HepG2 (cell line): Measurements from ENCODE around the gene MICAL1. TPM values are rescaled to one million over a fixed set of nuclear protein-coding genes. Genes with fewer than 3 reads are reported as not detected.

Experiments
- ATF3 ChIP-seq: sonication (generic); formaldehyde crosslinking; IDR thresholded peaks from 2 replicates; pipeline ENCODE4 v1.4.0; 2020; ENCODE audit warnings: missing genetic modification reagents
- HNF1A ChIP-seq, 2 experiments: sonication (generic) in 1 of 2; formaldehyde crosslinking in 1 of 2; IDR thresholded peaks; 2 replicates each; pipeline versions ENCODE4 v1.4.0 to v1.6.1; 2016 to 2020; ENCODE audit warnings: borderline replicate concordance in 1 of 2, low read depth in 1 of 2, mild to moderate bottlenecking in 1 of 2, missing genetic modification reagents in 1 of 2
- HOXA5 ChIP-seq: sonication (generic); formaldehyde crosslinking; IDR thresholded peaks from 2 replicates; pipeline ENCODE4 v1.4.0; 2020; ENCODE audit warnings: missing genetic modification reagents
- RBM22 ChIP-seq: fragments of 200-400 bp; formaldehyde crosslinking; optimal IDR thresholded peaks from 2 replicates; pipeline ENCODE3; 2017; ENCODE audit warnings: mild to moderate bottlenecking, low read length, moderate library complexity
- ZBTB40 ChIP-seq, 2 experiments: fragments of 450-650 bp in 1 of 2; sonication (generic) in 1 of 2; formaldehyde crosslinking in 1 of 2; IDR thresholded peaks; 2 replicates each; pipeline versions ENCODE4 v1.6.1 to v1.8.0; 2016 to 2022; ENCODE audit warnings: antibody characterized with exemption in 1 of 2, mild to moderate bottlenecking in 1 of 2, missing genetic modification reagents in 1 of 2
- ZFP91 ChIP-seq: sonication (generic); formaldehyde crosslinking; IDR thresholded peaks from 2 replicates; pipeline ENCODE4 v1.9.0; 2022; ENCODE audit warnings: missing genetic modification reagents, mild to moderate bottlenecking, borderline replicate concordance
- ZNF263 ChIP-seq: sonication (generic); formaldehyde crosslinking; IDR thresholded peaks from 2 replicates; pipeline ENCODE4 v1.4.0; 2020; ENCODE audit warnings: missing genetic modification reagents
- ZNF780A ChIP-seq: sonication (generic); formaldehyde crosslinking; IDR thresholded peaks from 2 replicates; pipeline ENCODE4 v1.8.0; 2022; ENCODE audit warnings: mild to moderate bottlenecking, missing genetic modification reagents, moderate library complexity
- polyA plus RNA-seq, 8 experiments: library from polyadenylated mRNA; depleted of rRNA in 3 of 8; stranded (reverse) in 7 of 8; unstranded in 1 of 8; fragments of >200 nt; fragmentation: Illumina TruSeq in 4 of 8; extraction: Trizol in 4 of 8; gene quantifications; 2 replicates each; pipeline versions ENCODE4 v1.2.1 to v1.2.3, GENCODE V29; 2011 to 2016; ENCODE audit warnings: low read depth in 4 of 8, missing spikeins in 1 of 8, mixed read lengths in 1 of 8; ENCODE audit not compliant: insufficient read depth in 1 of 8
- total RNA-seq, 5 experiments: library from RNA; depleted of rRNA; stranded (reverse); fragments of >200 nt; fragmentation: Illumina TruSeq; extraction: Trizol; gene quantifications; 2 replicates each; pipeline ENCODE4 v1.2.3, GENCODE V29; 2016; ENCODE audit warnings: low read depth in 1 of 5

Gene MICAL1
- total and polyA plus RNA-seq, 2 of the 13 experiments (the other 11 are each of a cell fraction or from before 2014, with no cell fraction given) = 6.9 to 39.0 TPM

GRCh38 chr6:109441069-109441816 lies 14.3 kb downstream of the MICAL1 start (continued):
- TF ChIP-seq ZBTB40 (IDR thresholded peaks at IDR 0.05) = no peak
- no peak for TF ChIP-seq ZBTB40 (CRISPR knock-in tag; IDR thresholded peaks at IDR 0.05)
- no peak for TF ChIP-seq RBM22
- TF ChIP-seq HNF1A (IDR thresholded peaks at IDR 0.05; ENCODE audit: low read depth) = no peak
- 0 out of 2 replicates have a peak, but pooled peaks have one; percentile 17 for TF ChIP-seq HNF1A (CRISPR knock-in tag; IDR thresholded peaks at IDR 0.05; ENCODE audit: borderline replicate concordance)
- TF ChIP-seq ZNF780A (CRISPR knock-in tag) = no peak
- no peak for TF ChIP-seq ATF3 (CRISPR knock-in tag)
- peak; percentile 56; the same call in 1 of the 2 replicates for TF ChIP-seq ZFP91 (CRISPR knock-in tag)
- TF ChIP-seq HOXA5 (CRISPR knock-in tag) = 0 out of 2 replicates have a peak, but pooled peaks have one; percentile 20
- TF ChIP-seq ZNF263 (CRISPR knock-in tag) = peak; percentile 50; the same call in 1 of the 2 replicates
